Fibroblast of gingiva (primary cell): Measurements from ENCODE around the gene SIT1.
"Not testable (repeated sequence)": the region's sequence is repeated elsewhere in the genome, so short reads cannot be mapped to it uniquely, and the experiment has no call there.

ENCODE experiments used
- DNase-seq: peaks from one replicate; pipeline ENCODE4 v3.0.0-alpha.2; 2011; ENCODE audit warnings: low read depth

SIT1 gene

DNA sequence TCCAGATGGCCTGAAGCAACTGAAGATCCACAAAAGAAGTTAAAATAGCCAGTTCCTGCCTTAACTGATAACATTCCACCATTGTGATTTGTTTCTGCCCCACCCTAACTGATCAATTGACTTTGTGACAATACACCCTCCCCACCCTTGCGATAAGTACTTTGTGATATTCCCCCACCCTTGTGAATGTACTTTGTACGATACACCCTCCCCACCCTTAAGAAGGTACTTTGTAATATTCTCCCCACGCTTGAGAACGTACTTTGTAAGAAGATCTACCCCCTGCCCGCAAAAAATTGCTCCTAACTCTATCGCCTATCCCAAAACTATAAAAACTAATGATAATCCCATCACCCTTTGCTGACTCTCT lies 13.9 kb downstream of the SIT1 start:
- DNase-seq: not testable (repeated sequence)

DNA sequence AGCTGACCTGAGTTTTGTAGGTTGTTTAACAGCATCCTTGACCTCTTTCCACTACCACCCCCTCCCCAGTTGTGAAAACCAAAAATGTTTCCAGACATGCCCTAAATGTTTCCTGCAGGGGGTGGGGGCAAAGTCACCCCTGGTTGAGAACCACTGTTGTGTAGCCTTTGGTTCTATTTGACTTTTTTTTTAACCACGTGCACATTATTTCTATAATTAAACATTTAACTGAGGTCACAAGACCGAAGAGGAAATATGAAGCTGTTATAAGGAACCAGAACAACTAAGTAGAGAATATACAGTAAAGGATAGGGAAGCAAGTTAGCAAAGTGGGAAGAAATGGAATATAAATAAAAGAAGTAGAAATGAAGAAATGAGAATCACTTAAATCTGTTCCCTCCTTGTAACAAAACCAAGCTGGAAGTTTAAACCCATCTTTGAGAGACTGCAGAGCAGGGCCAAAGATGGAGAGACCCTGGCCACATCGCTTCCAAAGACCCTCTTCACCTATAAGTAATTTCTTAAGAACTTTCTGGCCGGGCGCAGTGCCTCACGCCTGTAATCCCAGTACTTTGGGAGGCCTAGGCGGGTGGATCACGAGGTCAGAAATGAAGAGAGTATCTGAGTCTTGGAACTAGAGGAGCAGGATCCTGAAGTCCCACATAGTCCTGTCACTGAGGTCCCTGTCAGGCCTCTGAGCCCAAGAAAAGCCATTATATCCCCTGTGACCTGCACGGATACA lies 14.4 kb downstream of the SIT1 start:
- no peak for DNase-seq

DNA sequence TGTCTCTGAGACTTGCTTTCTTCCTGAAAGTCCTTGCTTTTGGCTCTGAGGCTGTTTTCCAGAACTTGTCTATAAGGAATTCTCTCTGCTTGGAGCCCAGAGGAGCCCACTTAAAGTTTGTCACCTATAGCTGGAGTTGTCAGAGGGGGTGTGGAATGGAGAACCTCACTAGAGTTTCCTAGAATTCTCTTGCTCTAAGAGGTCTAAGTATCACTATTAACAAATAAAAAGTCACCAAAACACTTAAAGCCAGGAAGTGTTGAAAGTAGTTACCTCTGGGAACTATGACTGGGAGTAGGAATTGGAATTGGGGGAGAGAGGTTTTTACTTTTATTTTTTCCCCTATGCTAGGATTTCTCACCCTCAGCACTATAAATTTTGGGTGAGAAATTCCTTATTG lies 15.0 kb downstream of the SIT1 start:
- no peak for DNase-seq

DNA sequence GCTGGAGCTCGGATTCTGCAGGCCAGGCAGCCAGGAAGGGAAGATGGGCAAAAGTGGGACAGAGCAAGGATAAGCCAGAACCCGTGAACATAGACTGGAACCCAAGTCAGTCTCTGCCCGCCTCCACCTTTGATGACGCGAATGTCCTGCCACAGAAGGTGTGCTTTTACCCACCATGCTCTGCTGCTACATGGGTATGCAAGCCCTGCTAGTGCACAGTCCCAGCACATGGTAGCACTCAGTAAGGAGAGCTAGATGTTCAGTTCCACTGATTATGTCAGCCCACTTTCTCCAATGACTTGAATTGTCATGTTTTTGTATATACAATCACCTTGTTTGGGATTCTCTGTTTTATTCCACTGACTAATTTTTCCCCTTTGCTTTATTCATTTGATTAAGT lies 21.1 kb downstream of the SIT1 start:
- DNase-seq: no peak

DNA sequence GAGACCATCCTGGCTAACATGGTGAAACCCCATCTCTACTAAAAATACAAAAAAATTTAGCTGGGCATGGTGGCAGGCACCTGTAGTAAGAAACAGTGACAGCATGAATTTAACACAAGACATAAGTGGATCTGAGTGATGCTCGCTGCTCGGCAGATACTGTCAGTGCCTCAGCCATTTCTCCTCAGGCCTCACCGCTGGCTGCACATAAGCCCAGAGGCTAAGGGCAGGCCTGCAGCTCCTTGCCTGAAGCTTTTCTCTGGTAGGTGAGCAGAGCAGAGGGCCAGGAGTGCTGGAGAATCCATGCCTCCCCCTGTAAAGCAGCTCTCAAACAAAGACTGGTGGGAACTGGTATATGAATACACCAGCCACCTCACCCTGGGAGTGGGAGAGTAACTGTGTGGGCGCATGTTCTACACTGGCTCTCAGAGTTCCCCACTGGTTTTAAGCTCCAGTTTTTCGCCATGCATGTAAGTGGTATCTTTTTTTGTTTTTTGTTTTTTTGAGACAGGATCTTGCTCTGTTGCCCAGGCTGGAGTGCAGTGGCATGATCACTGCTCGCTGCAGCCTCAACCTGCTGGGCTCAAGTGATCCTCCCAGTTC lies 22.2 kb downstream of the SIT1 start:
- no peak for DNase-seq

DNA sequence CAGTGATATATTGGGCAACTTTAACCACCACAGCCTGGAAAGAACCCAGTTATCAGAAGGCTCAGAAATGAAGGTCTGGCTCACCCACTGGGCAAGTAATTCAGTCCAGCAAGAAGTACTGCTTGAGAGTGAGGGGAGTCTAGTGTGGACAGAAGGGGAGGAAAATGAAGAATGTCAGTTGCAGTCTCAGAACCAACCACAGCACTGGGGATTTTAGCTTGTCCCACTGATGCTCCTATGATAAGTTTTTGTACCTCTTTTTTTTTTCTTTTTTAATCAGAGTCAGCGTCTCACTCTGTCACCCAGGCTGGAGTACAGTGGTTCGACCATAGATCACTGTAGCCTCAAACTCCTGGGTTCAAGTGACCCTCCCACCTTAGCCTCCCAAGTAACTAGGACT lies 23.2 kb downstream of the SIT1 start:
- DNase-seq: no peak

DNA sequence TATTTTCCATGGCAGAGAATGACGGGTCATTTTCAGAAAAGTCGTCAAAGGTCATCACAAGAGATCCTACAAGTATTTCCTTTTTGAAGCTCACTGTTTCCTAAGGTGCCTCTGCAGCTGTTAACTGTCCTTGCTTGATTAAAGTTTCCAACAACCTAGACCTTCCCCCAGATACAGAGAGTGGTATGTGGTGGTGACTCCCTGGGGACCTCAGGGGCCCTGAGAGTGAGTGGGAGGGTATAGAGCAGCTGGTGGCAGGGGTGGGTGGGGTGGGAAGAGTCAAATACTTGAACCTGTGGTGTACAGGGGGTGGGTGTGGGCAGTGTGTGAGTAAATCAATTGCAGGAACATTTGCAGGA lies 31.0 kb downstream of the SIT1 start:
- no peak for DNase-seq

DNA sequence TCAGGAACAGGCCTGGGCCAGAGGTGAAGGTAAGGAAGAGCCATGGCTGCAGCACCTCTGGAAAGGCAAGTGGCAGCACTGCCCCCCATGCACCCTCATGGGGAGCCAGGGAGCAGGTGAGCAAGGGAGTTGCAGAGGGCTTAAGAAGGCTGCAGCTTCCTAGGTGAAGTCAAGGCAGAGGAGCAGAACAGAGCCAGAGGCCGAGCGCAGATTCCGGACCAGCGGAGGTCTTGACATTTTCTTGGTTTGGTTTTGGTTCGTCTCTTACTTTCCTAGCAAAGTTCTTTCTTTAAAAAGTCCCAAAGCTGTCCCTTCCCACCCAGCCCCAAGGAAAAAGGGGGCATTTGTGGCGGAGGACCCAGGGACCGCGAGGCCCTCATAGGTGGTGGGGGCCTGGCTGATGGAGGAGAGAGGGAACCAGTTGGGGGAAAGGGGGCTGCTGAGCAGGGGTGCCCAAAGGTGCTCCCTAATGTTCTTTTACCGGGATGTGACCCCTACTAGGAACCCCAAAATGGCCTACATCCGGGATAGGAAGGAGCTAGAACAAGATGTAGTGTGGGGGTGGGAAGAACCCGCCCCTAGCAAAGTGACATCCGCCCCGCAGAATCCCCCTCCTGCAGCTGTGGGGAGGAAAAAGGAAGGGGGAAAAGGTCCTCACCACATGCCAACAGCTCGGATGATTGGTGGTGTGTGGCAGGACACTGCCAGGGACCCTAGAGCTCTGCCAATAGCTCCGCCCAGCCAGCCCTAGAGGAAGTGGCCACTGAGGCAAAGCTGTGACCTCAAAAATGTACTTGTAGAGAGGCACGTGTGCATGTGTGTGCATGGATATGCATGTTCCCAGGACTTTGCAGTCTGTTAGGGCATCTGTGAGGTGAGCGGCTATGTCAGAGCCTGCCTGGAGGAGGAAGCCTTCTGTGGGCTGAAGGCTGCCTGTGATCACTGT lies 31.6 kb downstream of the SIT1 start:
- DNase-seq: no peak

DNA sequence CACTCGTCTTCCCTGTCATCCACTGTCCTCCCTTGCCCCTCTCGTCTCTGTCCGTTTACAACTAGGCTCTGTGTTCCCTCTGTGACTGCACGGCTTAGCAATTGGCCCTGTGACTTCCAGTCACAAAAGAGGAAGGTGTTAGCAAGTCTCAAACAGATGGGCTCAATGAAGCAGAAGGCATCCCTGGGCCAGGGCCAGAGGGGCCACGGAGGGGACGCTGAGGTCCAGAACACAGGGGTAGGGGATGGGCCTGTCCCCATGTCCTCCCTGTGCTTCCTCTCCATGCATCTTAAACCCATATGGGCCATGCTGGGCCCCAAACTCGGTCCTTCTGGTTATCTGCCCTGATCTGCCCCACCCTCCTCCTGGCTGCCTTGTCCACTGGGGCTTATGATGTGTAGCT lies 32.4 kb downstream of the SIT1 start, which contains the start of gene CD72:
Gene CD72, minus strand, starts transcription at position 89 of the 403 bp plus-strand sequence. CDS start 110 bp downstream, outside the sequence.
- DNase-seq: no peak

DNA sequence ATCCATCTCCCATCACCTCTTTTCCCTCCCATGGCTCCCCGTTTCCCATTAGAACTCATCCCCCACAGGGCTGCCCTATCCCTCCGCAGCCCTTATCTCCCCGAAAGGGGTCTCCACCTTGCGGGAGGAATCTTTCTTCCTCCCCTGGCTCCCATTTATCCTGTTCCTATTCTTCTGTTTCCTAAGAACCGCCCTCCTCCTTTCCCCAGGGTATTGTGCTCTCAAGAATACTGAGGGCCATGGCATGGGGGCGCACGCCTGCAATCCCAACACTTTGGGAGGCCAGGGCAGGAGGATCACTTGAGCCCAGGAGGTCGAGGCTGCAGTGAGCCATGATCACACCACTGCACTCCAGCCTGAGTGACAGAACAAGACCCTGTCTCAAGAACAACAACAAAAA lies 33.2 kb downstream of the SIT1 start:
- no peak for DNase-seq

DNA sequence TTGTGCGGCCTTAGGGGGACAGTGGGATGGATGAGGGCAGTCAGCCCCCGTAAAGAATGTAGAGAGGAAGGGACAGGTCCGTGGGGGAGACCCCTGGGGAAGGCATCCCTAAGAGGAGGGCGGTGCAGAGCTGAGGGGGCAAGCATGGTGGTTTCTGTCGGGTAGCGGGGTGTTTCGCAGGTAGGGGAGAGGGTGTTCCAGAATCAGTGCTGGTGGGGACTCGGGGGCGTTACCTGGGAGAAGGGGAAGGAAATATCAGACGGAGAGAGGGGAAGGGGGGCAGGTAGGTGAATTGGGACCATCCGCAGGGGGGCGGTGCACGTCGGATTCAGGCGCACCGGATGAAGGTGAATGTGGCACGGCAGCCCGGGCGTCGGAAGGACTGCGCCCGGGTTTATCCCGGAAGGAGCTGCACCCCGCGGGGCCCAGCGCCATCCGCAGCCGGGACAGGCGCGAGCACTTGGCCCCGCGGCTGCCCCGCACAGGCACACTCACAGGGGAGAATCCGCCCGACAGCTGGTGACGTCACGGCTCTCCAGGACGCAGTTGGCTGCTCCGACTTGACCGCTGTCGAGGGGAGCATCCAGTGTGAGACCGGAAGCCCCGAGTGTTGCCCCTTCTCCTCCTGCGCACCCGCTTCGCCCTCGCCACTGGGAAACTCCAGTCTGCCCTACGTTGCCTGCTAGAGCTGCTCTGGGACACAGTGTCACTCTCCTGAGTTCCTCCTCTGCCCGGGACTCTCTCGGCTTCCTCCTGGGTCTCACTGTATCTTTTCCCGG lies 33.9 kb downstream of the SIT1 start:
- DNase-seq: peak; percentile 56

DNA sequence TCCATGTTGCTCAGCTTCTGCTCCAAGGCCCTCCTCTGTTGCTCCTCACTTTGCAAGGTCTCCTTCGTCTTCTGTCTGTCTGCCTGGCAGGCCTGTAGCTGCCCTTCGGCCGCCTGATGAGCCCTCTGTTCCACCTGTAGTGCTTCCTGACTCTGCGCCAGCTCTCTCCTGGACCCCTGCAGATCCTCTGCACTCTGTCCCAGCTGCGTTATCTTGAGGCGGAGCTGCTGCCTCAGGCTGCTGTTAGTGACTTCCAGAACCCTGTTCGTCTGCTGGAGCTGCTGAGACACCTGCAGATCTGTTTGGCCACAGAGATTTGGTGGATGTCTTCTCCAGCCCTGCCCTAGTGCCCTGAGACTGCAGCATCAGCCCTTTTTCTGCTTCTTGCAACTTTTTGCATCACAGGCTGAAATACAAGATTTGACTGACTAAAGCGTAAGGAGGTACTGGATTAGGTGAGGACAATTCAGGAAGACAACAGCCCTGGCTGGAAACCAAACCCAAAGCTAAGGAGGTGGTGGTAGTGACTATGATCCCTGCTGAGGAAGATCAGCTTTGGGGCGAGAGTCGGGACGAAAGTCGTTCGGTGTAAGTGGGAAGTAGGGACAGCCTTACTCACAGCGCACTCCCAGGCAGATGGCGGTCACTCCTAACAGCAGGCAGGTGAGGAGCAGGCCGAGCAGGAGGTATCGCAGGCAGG lies 34.6 kb downstream of the SIT1 start:
- DNase-seq: no peak

DNA sequence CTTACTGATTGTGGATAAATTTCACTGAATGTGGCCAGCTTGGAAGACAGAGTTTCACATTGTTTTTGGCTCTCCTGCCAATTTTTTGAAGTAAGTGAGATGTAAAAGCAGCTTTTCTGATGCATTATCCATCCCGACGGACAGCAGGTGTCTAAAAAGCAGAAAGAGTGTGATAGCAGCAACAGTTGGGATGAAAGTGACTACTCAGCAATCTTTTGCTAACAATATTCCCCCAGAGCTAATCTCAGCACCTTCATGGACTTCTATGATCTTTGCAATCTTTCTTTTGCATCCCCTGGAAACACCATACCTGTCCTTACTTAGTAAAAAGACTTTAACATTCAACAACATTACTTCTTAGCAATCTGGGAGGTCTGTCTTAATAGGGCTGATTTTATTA lies 37.9 kb downstream of the SIT1 start:
- no peak for DNase-seq

DNA sequence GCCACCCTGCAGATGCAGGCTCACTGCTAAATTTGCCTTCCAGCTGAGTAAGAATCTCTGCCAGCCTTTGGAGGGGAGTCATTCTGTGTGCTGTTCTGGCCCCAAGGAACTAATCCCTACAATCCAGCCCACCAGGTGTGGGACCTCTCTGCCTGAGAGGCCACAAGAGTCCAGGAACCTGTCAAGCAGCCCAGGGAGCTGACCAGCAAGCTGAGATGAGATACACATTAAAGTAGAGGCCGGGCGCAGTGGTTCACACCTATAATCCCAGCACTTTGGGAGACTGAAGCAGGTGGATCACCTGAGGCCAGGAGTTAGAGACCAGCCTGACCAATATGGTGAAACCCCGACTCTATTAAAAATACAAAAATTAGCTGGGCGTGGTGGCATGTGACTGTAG lies 38.7 kb downstream of the SIT1 start:
- not testable (repeated sequence) for DNase-seq

DNA sequence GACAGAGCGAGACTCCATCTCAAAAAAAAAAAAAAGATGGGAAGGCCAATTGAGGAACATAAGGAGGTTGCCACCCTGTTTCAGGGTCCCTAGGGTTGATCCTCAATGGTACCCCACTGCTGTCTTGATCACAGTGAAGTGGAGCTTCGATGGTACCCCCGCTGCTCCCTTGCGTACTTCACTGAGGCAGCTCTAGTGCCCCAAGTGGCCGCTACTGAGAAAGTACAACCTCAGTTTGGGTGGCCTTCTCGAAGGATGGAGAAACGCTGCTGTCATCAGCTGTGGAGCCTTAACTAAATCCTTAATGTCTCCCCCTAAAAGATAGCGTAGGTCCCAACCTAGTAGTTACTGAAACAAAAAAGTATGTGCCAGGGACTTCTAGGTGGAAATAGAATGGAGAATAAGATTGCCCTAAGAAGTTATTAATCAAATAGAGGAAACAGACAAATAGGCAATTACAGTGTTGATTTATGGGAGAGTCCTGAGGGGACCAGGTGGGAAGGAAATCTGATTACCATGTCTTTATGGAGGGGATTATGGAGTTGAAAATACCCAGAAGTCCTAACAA lies 39.4 kb downstream of the SIT1 start:
- peak; percentile 42 for DNase-seq

DNA sequence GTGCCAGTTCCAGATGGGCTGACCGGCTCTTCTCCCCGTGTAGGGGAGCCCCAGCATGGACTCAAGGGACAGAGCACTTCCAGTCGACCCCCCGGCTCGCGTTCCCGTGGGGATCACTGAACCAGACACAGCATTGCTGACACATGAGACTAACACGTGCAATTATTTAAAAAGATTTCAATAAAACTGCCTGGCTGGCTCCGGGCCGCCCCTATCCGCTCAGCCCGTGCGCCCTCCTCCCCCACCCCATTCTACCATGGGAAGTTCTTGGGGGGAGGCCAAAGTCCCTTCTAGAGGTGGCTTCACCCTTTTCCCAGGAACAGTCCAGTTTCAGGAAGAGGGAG lies 40.9 kb downstream of the SIT1 start:
- no peak for DNase-seq

DNA sequence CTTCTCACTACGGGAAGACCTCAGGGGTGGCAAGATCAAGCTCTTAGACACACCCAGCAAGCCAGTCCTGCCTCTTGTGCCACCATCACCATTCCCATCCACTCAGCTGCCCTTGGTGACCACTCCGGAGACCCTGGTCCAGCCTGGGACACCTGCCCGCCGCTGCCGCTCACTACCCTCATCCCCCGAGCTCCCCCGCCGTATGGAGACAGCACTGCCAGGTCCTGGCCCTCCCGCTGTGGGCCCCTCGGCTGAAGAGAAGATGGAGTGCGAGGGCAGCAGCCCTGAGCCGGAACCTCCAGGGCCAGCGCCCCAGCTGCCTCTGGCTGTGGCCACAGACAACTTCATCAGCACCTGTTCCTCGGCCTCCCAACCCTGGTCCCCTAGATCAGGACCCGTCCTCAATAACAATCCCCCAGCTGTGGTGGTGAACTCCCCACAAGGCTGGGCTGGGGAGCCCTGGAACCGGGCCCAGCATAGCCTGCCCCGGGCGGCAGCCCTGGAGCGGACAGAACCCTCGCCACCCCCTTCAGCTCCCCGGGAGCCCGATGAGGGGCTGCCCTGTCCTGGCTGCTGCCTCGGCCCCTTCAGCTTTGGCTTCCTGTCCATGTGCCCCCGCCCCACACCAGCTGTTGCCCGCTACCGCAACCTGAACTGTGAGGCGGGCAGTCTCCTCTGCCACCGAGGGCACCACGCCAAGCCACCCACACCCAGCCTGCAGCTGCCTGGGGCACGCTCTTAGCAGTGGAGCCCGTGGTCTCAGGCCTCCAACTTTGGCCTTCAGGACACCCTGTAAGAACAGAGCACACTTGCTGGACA lies 41.5 kb downstream of the SIT1 start:
- DNase-seq: no peak

DNA sequence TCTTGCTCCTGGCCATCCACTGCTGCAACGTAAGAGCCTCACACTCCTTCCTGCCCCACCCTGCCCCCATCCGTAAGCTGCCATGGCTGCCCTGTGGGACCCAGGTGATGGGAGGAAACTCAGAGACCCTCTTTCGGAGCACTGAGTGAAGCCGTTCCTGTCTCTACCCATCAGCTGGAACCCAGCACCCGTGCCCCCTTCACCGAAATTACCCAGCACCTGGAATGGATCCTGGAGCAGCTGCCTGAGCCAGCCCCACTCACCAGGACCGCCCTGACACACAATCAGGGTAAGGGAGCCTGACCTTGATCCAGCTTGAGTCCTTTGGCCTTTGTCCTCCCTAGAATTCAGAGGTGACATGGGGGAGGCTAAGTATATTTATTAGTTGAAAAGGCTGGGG lies 42.5 kb downstream of the SIT1 start:
- DNase-seq: no peak

DNA sequence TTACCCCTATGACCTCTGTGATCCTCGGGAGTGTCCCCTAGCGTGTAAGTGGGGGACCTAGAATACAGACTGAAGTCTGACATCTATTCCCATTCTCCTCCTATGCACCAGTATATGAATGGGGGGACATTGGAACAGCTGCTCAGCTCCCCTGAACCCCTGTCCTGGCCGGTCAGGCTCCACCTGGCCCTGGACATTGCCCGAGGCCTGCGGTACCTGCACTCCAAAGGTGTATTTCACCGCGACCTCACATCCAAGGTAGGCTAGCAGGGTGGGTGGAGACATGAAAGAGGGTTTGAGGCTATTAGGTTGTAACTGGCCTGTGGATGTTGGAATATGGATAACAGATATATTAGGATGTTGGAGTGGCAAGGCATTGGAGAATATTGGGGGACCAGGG lies 44.0 kb downstream of the SIT1 start:
- DNase-seq: no peak

DNA sequence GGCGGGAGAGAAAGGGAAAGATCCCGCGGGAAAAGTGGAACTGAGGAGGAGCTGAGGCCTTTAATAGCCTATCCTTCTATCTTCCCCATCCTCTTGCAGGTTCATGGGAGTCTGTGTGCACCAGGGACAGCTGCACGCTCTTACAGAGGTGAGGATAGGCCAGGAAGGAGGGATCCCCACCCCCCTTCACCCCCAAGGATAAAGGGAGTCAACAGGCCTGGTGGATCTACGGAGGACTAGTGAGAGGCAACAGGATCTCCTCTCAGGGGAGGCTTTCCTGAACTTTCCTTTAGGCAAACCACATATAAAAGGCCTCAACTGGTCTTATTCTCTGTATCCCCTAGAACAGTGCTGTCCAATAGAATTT lies 44.6 kb downstream of the SIT1 start:
- DNase-seq: no peak
